C4-2B (cell line): ENCODE data around the gene SPDYE2.
"Not testable (repeated sequence)": the region's sequence is repeated elsewhere in the genome, so short reads cannot be mapped to it uniquely, and the experiment has no call there.

Experiments
- H3K27ac ChIP-seq: fragments of 450-650 bp; 2 replicates; pipeline ENCODE4 v1.5.1; 2017

The SPDYE2 gene, protein sequence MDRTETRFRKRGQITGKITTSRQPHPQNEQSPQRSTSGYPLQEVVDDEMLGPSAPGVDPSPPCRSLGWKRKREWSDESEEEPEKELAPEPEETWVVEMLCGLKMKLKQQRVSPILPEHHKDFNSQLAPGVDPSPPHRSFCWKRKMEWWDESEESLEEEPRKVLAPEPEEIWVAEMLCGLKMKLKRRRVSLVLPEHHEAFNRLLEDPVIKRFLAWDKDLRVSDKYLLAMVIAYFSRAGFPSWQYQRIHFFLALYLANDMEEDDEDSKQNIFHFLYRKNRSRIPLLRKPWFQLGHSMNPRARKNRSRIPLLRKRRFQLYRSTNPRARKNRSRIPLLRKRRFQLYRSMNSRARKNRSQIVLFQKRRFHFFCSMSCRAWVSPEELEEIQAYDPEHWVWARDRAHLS

DNA sequence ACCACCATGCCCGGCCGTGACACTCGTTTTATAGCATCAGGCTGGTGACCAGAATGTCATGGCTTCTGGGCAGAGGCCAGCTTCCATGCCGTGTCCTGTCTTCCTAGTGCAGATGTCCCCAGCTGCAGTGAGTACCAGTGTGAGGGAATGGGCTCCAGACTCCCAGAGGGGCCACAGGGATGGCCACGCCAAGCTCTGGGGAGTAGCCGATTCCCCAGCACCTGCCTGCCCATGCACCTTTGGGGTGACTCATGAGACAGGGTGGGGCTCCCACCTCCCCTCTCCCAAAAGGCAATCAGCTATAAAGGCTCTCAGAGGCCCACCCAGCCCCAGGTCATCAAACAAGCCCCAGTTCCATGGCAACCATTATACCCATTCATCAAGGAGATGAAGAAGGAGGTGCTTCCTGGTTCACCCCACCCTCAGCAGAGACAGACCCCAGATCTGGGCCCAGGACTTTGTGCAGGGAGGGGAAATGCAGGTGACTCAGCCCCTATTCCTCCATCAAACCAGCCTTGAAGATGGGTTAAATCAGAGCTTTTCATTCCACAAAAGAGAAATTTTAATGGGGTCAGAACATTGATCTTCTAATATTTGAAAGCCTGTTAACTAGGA is at the start of gene SPDYE2:
TSS of gene SPDYE2 (plus strand) at position 419 of the 615 bp plus-strand sequence. CDS start 2,030 bp downstream, outside the sequence.
- H3K27ac ChIP-seq: not testable (repeated sequence)

- not testable (repeated sequence) for H3K27ac ChIP-seq
These were observed 47.9 kb upstream of the SPDYE2 start for GRCh38 chr7:102503141-102503540.

- not testable (repeated sequence) for H3K27ac ChIP-seq
These were observed 45.5 kb upstream of the SPDYE2 start for GRCh38 chr7:102505298-102506185.

GRCh38 chr7:102507410-102508088 is 43.5 kb upstream of the SPDYE2 start:
- H3K27ac ChIP-seq: not testable (repeated sequence)

GRCh38 chr7:102510575-102510974 is 40.5 kb upstream of the SPDYE2 start:
- not testable (repeated sequence) for H3K27ac ChIP-seq

- not testable (repeated sequence) for H3K27ac ChIP-seq
These were observed 39.0 kb upstream of the SPDYE2 start for GRCh38 chr7:102511860-102512522.

DNA sequence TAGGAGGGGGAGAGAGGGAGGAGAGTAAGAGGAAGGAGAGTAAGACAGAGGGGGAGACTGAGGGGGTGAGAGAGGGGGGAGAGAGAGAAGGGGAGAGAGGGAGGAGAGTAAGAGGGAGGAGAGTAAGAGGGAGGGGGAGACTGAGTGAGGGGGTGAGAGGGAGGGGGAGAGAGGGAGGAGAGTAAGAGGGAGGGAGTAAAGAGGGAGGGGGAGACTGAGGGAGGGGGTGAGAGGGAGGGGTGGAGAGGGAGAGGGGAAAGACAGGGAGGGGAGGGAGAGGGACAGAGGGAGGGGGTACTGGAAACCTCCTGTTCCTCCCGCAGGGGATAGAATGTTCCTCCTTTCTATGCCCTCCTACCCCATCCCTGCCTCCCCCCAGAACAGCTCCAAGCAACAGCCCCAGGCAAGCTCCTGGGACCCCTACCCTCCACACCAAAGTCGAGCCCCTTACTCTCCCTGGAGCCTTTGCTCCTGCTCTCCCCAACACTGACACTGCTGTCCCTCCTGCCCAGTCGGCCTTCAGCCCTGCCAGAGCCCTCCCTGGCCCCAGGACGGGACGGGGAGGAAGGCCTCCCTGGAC is 38.3 kb upstream of the SPDYE2 start:
- not testable (repeated sequence) for H3K27ac ChIP-seq

- not testable (repeated sequence) for H3K27ac ChIP-seq
These were observed 35.9 kb upstream of the SPDYE2 start for GRCh38 chr7:102514881-102515721.

DNA sequence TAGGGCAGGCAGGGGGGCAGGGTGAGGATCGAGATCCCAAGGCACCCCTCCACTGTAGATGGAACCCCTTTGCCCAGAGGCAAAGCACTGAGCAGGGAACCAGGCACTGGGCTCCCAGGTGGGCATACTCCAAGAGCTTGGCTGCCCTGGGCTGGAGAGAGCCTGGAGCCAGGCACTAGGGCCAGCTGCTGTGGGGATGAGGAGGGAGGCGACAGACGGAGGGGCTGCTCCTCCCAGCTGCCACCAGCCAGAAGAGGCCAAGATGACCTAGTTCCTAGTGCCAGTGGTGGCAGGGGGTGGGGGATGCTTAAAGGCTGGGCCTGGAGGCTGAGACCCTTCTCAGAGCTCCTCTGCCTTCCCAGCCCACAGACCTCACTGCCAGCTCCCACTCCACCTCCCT is 35.1 kb upstream of the SPDYE2 start:
- not testable (repeated sequence) for H3K27ac ChIP-seq

- not testable (repeated sequence) for H3K27ac ChIP-seq
These were observed 34.1 kb upstream of the SPDYE2 start for GRCh38 chr7:102516951-102517350.

DNA sequence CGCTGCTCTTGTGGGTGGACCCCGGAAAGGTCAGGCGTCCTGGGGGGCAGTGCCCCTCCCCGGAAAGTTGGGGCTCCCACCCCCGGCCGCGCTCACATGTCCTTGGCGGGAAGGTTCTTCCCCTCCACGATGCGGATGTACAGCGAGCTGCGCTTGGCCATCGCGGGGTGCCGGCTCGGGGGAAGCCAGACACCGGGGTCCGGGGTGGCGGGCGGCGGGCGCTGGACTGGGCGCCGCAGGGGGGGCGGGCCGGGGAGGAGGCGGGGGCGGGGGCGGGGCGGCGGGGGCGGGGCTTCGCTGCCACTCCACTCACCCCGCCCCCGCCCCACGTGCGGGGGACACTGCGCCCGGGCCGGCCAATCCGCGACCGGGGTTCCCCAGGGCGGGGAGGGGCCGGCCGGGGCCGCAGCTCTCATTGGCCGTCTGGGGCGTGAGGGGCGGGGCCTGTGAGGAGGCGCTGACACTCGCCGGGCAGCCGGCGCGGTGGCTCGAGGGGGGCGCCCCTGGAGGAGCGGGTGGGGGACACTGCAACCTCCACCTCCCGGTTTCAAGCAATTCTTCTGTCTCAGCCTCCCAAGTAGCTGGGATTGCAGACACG is 33.4 kb upstream of the SPDYE2 start, which contains the start of gene RASA4B:
TSS of gene RASA4B (minus strand) at position 228 of the 598 bp plus-strand sequence. CDS start at position 161, 67 bp downstream.
- H3K27ac ChIP-seq: not testable (repeated sequence)

DNA sequence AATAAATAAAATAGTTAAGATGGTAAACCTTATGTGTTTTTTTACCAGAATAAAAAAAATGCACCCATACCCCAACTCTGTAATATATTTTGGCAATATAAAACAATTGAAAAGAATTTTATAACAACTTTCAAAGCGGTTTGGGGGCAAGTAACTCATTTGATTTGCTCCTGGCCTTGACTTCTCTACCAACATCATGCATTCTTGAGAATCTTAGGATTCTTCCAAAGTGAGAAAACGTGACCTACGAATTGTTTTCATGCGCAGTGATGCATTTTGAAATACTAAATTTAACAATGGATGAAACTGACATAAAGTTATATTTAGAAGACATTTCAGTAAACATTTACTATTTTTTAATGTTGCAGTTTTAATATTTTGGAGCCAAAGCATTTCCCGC is 30.2 kb upstream of the SPDYE2 start:
- not testable (repeated sequence) for H3K27ac ChIP-seq

DNA sequence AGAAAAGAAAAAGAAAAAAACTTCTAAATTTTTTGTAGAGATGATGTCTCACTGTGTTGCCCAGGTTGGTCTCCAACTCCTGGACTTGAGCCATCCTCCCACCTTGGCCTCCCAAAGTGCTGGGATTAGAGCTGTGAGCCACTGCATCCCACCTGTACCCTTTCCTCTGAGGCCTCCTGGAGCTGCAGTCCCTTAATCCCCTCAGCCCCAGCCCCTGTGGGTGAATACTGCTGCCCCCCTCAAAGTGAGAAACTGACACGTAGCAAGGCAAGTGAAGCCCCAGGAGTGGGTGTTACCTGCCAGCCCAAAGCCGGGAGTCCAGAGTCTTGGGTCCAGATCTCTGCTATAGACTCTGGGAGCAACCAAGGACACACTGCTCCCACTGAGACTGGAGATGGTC is 26.2 kb upstream of the SPDYE2 start:
- not testable (repeated sequence) for H3K27ac ChIP-seq

DNA sequence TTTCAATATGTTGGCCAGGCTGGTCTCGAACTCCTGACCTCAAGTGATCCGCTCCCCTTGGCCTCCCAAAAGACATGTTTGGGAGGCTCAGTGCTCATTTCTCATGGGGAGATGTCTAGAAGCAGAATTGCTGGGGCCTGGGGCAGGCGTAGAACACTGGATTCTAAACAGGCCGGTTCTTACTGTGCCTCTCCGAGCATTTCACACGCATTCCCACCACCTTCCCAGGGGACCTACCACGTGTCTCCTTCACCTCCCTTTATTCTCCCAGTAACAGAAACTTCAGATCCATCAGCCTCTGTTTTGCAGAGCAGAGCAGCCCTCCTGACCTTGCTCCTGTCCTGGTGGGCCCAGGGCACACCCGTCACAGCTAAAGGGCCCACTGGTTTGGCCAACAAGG is 23.8 kb upstream of the SPDYE2 start:
- not testable (repeated sequence) for H3K27ac ChIP-seq

DNA sequence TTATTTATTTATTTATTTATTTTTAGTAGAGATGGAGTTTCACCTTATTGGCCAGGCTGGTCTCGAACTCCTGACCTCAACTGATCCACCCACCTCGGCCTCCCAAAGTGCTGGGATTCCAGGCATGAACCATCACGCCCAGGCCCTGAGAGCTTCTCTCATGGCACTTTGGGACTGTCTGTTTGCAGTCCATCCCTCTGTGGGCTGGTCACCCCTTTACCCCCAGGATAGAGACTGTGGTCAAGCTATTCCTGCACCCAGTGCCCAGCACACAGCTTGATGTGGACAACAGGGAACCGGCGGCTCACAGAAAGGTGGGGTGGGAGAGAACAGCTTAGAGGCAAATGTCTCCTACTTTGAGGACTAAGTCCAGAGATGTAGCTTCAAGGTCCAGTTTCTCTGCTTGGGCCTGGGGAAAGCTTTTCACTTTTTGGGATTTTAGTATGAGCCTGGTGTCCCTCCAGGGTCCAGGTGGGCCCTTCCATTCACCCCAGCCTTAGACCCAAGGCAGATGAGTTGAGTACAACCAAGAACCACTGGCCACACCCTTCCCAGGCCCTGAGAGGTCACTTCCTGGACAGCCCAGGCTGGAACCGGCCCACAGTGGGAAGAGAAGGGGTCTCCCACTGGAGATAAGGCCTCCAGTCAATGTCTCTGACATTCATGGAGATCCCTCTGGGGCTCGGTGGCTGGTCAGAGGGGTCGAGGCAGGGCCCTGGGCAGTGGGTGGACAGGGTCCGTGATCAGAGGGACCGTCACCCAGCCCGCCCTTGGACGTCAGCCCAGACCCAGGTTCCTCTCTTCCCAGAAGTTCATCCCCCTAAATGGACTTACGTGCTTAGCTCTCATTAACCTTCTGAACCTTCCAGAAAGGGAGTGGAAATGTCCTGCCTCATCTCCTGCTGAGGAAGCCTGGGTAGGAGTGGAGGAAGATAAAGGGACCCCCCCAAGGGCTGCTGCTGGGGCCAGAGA is 22.9 kb upstream of the SPDYE2 start:
- H3K27ac ChIP-seq: not testable (repeated sequence)

DNA sequence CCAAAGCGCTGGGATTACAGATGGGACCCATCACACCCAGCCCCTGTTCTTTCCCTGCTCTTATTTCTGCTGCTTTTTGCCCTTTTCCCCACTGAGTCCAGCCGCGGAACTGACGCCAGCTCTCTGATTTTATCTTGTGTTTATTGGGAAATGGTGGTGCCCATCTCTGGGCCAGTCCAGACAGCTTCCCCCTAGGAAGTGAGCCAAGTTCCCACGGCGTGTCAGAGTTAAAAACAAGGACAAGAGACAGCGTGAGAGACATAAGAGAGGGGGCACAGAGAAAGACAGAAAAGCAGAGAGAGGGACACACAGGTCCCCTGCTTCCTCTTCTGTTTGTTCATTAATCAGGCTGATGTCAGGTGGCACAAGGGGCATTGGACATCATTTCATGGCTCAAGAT is 19.4 kb upstream of the SPDYE2 start:
- H3K27ac ChIP-seq: not testable (repeated sequence)

DNA sequence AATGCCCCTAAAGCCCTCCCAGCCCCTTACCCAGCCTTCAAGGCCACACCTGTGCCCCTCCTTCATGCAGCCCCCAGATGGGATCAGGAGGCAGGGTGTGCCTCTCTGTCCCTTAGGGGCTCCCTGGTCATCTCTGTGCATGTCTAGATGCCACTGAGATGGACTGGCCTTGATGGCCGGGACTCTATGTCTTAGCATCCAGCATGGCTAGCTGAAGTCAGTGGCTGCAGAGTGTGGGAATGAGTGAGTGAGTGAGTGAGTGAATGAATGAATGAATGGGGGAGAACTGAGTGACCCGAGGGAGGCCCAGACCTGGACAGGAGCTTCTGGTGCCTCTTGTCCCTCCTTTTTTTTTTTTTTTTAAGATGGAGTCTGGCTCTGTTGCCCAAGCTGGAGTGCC is 18.9 kb upstream of the SPDYE2 start:
- not testable (repeated sequence) for H3K27ac ChIP-seq

- not testable (repeated sequence) for H3K27ac ChIP-seq
These were observed 15.9 kb upstream of the SPDYE2 start for GRCh38 chr7:102535062-102535615.
